ENCODE data around the gene STX8.

DNA sequence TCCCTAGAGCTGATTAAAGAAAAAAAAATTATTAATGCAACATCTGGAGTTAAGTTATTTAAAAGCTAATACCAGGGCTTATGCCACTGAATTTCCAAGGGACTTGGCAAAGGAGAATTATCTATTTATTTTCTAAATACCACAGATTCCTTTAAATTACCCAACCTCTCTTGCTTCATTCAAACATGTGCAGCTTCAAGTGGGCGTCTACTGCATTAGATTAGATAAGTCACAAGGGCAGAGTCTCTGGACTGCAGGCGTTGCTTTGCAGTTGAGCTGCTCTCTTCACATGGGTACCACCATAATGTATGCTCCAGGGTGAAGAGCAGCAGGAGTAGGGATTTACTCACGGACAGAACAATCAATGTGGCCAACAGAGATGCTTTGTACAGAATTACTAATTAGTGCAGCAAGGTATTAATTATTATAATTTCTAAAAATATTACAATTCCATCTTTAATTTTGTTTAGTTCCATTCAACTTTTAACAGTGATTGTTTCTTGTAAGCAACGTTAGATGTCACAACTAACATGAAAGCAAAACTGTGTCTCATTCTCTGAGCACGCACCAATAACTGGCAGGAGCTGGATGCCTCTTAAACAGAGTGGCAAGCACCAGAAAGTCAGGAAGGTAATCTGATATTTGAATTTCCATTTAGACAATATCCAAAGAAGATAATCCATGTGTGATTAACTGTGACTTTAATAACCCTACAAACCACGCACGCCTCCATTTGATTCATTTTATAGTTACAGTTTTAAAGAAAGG, 214.2 kb downstream of the STX8 start:
- TF ChIP-seq SCRT1 (tag by site-specific recombination; IDR thresholded peaks at IDR 0.05; ENCODE audit: borderline replicate concordance) (no peak), IKZF3 (tag by site-specific recombination; IDR thresholded peaks at IDR 0.05) (no peak), ZNF510 (tag by site-specific recombination; IDR thresholded peaks at IDR 0.05; ENCODE audit: insufficient replicate concordance) (no peak), ZNF791 (tag by site-specific recombination; IDR thresholded peaks at IDR 0.05) (no peak), SETDB1 (IDR thresholded peaks at IDR 0.05; ENCODE audit: insufficient read length, low read length) (no peak), OSR2 (tag by site-specific recombination; IDR thresholded peaks at IDR 0.05) (no peak), ZSCAN30 (tag by site-specific recombination; IDR thresholded peaks at IDR 0.05) (no peak), YY1 (tag by site-specific recombination; IDR thresholded peaks at IDR 0.05) (no peak), ZSCAN23 (tag by site-specific recombination; IDR thresholded peaks at IDR 0.05) (no peak), ZNF266 (tag by site-specific recombination; IDR thresholded peaks at IDR 0.05; ENCODE audit: low read depth) (no peak)
- TF ChIP-seq, protein P1, sequence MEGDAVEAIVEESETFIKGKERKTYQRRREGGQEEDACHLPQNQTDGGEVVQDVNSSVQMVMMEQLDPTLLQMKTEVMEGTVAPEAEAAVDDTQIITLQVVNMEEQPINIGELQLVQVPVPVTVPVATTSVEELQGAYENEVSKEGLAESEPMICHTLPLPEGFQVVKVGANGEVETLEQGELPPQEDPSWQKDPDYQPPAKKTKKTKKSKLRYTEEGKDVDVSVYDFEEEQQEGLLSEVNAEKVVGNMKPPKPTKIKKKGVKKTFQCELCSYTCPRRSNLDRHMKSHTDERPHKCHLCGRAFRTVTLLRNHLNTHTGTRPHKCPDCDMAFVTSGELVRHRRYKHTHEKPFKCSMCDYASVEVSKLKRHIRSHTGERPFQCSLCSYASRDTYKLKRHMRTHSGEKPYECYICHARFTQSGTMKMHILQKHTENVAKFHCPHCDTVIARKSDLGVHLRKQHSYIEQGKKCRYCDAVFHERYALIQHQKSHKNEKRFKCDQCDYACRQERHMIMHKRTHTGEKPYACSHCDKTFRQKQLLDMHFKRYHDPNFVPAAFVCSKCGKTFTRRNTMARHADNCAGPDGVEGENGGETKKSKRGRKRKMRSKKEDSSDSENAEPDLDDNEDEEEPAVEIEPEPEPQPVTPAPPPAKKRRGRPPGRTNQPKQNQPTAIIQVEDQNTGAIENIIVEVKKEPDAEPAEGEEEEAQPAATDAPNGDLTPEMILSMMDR (tag by site-specific recombination; IDR thresholded peaks at IDR 0.05) = no peak

Measured in HEK293 (cell line).